ENCODE measurements around the gene CDKN2AIP. TPM values are rescaled to one million over a fixed set of nuclear protein-coding genes. Genes with fewer than 3 reads are reported as not detected.

CDKN2AIP gene
- total RNA-seq, 4 donors from 2014 or later: 16.1 to 25.2 (median 20.1) TPM

GRCh38 chr4:183399616-183400015 lies 44.8 kb upstream of the CDKN2AIP start:
- no peak for TF ChIP-seq CTCF (IDR thresholded peaks at IDR 0.05)
- ATAC-seq (ENCODE audit: low FRiP score): no peak
- DNase-seq (ENCODE audit: low spot score): no peak

- no peak for ATAC-seq (ENCODE audit: low FRiP score)
- no peak for TF ChIP-seq CTCF (IDR thresholded peaks at IDR 0.05)
Measured at GRCh38 chr4:183400035-183400434, 44.4 kb upstream of the CDKN2AIP start.

GRCh38 chr4:183401473-183401872 lies 43.0 kb upstream of the CDKN2AIP start:
- ATAC-seq (ENCODE audit: low FRiP score): no peak
- no peak for TF ChIP-seq CTCF (IDR thresholded peaks at IDR 0.05)
- no peak for DNase-seq (ENCODE audit: low spot score)

More at GRCh38 chr4:183400035-183400434, 44.4 kb upstream of the CDKN2AIP start:
- no peak for DNase-seq (ENCODE audit: low spot score)

- DNase-seq (ENCODE audit: low spot score): no peak
- ATAC-seq (ENCODE audit: low FRiP score): no peak
- no peak for TF ChIP-seq CTCF (IDR thresholded peaks at IDR 0.05)
Measured at GRCh38 chr4:183402771-183403170, 41.7 kb upstream of the CDKN2AIP start.

GRCh38 chr4:183403486-183403885 lies 41.0 kb upstream of the CDKN2AIP start:
- ATAC-seq (ENCODE audit: low FRiP score): no peak
- DNase-seq (ENCODE audit: low spot score): no peak
- no peak for TF ChIP-seq CTCF (IDR thresholded peaks at IDR 0.05)

- ATAC-seq (ENCODE audit: low FRiP score) (no peak), DNase-seq (ENCODE audit: low spot score) (no peak)
- TF ChIP-seq CTCF (IDR thresholded peaks at IDR 0.05): no peak
Measured at GRCh38 chr4:183403961-183404360, 40.5 kb upstream of the CDKN2AIP start.

GRCh38 chr4:183405303-183405702 lies 39.1 kb upstream of the CDKN2AIP start:
- no peak for TF ChIP-seq CTCF (IDR thresholded peaks at IDR 0.05)
- DNase-seq (ENCODE audit: low spot score) (no peak), ATAC-seq (ENCODE audit: low FRiP score) (no peak)

Measured in omental fat pad (tissue), 4 donors.